Measurements from ENCODE around the gene CCDC110.
A peak's percentile ranks its signal among the peaks of the same experiment; 100 is the strongest.

CCDC110 gene

GRCh38 chr4:185408432-185408831, 63.1 kb downstream of the CCDC110 start:
- DNase-seq (ENCODE audit: low read depth), result no peak
- no peak overlapping the region for H3K4me3 ChIP-seq (replicated peaks; ENCODE audit: low read depth, low read length)
- TF ChIP-seq CTCF (IDR thresholded peaks at IDR 0.05; ENCODE audit: low read length, missing control alignments), result no peak

GRCh38 chr4:185405296-185405999, 66.1 kb downstream of the CCDC110 start:
- H3K4me3 ChIP-seq (replicated peaks; ENCODE audit: low read depth, low read length), result no peak overlapping the region
- no peak for TF ChIP-seq CTCF (IDR thresholded peaks at IDR 0.05; ENCODE audit: low read length, missing control alignments)
- DNase-seq (ENCODE audit: low read depth), result no peak

GRCh38 chr4:185404031-185404430, 67.5 kb downstream of the CCDC110 start:
- TF ChIP-seq CTCF (IDR thresholded peaks at IDR 0.05; ENCODE audit: low read length, missing control alignments), result no peak
- no peak overlapping the region for H3K4me3 ChIP-seq (replicated peaks; ENCODE audit: low read depth, low read length)
- no peak for DNase-seq (ENCODE audit: low read depth)

- no peak overlapping the region for H3K4me3 ChIP-seq (replicated peaks; ENCODE audit: low read depth, low read length)
- DNase-seq (ENCODE audit: low read depth), result no peak
- TF ChIP-seq CTCF (IDR thresholded peaks at IDR 0.05; ENCODE audit: low read length, missing control alignments), result no peak
Observed at GRCh38 chr4:185399466-185399865, 72.1 kb downstream of the CCDC110 start.

- no peak for TF ChIP-seq CTCF (IDR thresholded peaks at IDR 0.05; ENCODE audit: low read length, missing control alignments)
- no peak overlapping the region for H3K4me3 ChIP-seq (replicated peaks; ENCODE audit: low read depth, low read length)
- DNase-seq (ENCODE audit: low read depth), result no peak
Observed at GRCh38 chr4:185398618-185399017, 72.9 kb downstream of the CCDC110 start.

GRCh38 chr4:185396724-185397385, 74.7 kb downstream of the CCDC110 start, which contains the start of gene ANKRD37:
Gene ANKRD37 (plus strand): TSS chr4:185396841. CDS start chr4:185396924, 83 bp downstream.
- TF ChIP-seq CTCF (IDR thresholded peaks at IDR 0.05; ENCODE audit: low read length, missing control alignments), result no peak
- peak; percentile 53 for DNase-seq (ENCODE audit: low read depth)
- H3K4me3 ChIP-seq (replicated peaks; ENCODE audit: low read depth, low read length), result peak within 1 kb of the TSS; percentile 70
